Measurements from ENCODE around the gene NPL. TPM values are rescaled to one million over a fixed set of nuclear protein-coding genes. Genes with fewer than 3 reads are reported as not detected.

The NPL gene
- total RNA-seq, 1 experiment from 2014 or later = 2.4 TPM

DNA sequence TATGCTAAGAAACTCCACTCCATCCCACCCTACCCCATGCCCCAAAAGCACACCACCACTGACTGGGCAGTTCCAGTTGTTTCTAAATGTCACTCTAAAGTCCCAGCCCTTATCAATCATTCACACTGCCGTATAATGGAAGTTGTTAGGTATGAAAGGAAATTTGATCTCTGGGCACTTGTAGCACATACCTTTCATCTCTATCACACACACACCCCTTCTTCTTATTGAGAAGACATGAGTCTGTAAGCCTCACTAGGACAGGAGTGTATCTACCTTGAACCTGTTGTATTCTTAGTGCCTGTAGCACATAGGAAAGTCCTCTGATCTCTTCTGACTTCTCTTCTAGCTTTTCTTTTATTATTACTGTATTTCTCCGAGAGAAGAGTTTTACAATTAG, 27.3 kb downstream of the NPL start:
- Histone ChIP-seq H2BK12ac (ENCODE audit: insufficient read length, low read depth, low read length) (no peak overlapping the region), H3K18ac (ENCODE audit: insufficient read length, low read depth, low read length) (no peak overlapping the region), H2BK15ac (ENCODE audit: low read depth, low read length) (no peak overlapping the region), H3K79me1 (ENCODE audit: insufficient read depth, low read depth, low read length, poor library complexity, severe bottlenecking) (no peaks in the 10 kb centered on the region), H2AK5ac (ENCODE audit: insufficient read length, low read length) (no peak overlapping the region), H3K79me2 (ENCODE audit: insufficient read depth, low read length) (no peaks in the 10 kb centered on the region), H4K8ac (replicated peaks; ENCODE audit: insufficient read length, low read depth, low read length) (no peak overlapping the region), H4K5ac (ENCODE audit: insufficient read length, low read depth, low read length) (no peak overlapping the region), H3T11ph (ENCODE audit: low read length) (no peak overlapping the region), H3K4me2 (ENCODE audit: insufficient read depth, insufficient read length, low read length) (no peak overlapping the region), H2BK120ac (ENCODE audit: low read depth, low read length, poor library complexity, severe bottlenecking) (no peak overlapping the region), H2BK20ac (ENCODE audit: low read depth, low read length, poor library complexity, severe bottlenecking) (no peak overlapping the region), H3K9me3 (ENCODE audit: control insufficient read depth, low read depth, low read length) (no peaks in the 10 kb centered on the region), H2AFZ (ENCODE audit: low read length) (no peak overlapping the region), H3K14ac (ENCODE audit: insufficient read depth, low read length) (no peak overlapping the region), H2BK5ac (ENCODE audit: insufficient read length, low read length) (no peak overlapping the region), H3K4ac (ENCODE audit: low read depth, low read length) (no peak overlapping the region), H3K23ac (ENCODE audit: insufficient read length, low read depth, low read length) (no peak overlapping the region), H4K91ac (ENCODE audit: insufficient read length, low read depth, low read length) (no peak overlapping the region), H3K4me1 (ENCODE audit: insufficient read depth, low read length) (no peaks in the 10 kb centered on the region), H3K56ac (ENCODE audit: insufficient read length, low read depth, low read length) (no peak overlapping the region), H4K20me1 (ENCODE audit: control insufficient read depth, insufficient read depth, insufficient read length) (no peaks in the 10 kb centered on the region), H3K27me3 (ENCODE audit: insufficient read depth, low read length) (no peaks in the 10 kb centered on the region), H3K9ac (ENCODE audit: extremely low read depth, insufficient read length, low read length) (no peak overlapping the region), H3K27ac (ENCODE audit: insufficient read length, low read depth, low read length) (no peak overlapping the region), H3K23me2 (ENCODE audit: insufficient read length, low read depth, low read length, poor library complexity, severe bottlenecking) (no peaks in the 10 kb centered on the region)
- no peaks in the 10 kb centered on the region for H3K36me3 Mint-ChIP-seq (ENCODE audit: insufficient read depth in 1 of 3, low read depth in 3 of 3)
- no peak for DNase-seq
- H3K9me3 Mint-ChIP-seq = no peaks in the 10 kb centered on the region
- TF ChIP-seq, protein P1, sequence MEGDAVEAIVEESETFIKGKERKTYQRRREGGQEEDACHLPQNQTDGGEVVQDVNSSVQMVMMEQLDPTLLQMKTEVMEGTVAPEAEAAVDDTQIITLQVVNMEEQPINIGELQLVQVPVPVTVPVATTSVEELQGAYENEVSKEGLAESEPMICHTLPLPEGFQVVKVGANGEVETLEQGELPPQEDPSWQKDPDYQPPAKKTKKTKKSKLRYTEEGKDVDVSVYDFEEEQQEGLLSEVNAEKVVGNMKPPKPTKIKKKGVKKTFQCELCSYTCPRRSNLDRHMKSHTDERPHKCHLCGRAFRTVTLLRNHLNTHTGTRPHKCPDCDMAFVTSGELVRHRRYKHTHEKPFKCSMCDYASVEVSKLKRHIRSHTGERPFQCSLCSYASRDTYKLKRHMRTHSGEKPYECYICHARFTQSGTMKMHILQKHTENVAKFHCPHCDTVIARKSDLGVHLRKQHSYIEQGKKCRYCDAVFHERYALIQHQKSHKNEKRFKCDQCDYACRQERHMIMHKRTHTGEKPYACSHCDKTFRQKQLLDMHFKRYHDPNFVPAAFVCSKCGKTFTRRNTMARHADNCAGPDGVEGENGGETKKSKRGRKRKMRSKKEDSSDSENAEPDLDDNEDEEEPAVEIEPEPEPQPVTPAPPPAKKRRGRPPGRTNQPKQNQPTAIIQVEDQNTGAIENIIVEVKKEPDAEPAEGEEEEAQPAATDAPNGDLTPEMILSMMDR (conservative IDR thresholded peaks at IDR 0.05) = no peak
- H3K4me3 Mint-ChIP-seq = no peak overlapping the region
- no peaks in the 10 kb centered on the region for H3K27me3 Mint-ChIP-seq (ENCODE audit: low read depth)
- no CpG with 5 or more reads among the region's 2 CpGs for WGBS (ENCODE audit: extremely low coverage, insufficient read length, low lambda C conversion rate)
- peaks cover 4 to 10% of the 10 kb centered on the region in 2 experiments for H3K4me1 Mint-ChIP-seq
- no peak overlapping the region for H3K27ac Mint-ChIP-seq
